Adrenal gland (tissue), 12 donors: ENCODE measurements around the gene ANXA10. TPM values are rescaled to one million over a fixed set of nuclear protein-coding genes. Genes with fewer than 3 reads are reported as not detected.

Source experiments
- DNase-seq, 7 donors: peaks; one replicate each; pipeline ENCODE4 v3.0.0-alpha.2; 2019 to 2020
- H3K27ac ChIP-seq, 5 donors: fragments of 200-600 bp; sonication (generic) in 4 of 5; 1 replicate in 3 of 5; 2 replicates in 2 of 5; pipeline versions ENCODE4 v1.5.1 to v1.8.0; 2016 to 2020; ENCODE audit warnings: mild to moderate bottlenecking in 1 of 5
- H3K27me3 ChIP-seq: fragments of 200-600 bp; 2 replicates; pipeline ENCODE4 v1.8.0; 2021
- H3K36me3 ChIP-seq, 2 donors: fragments of 200-600 bp; replicated peaks in 1 of 2; 1 replicate in 1 of 2; 2 replicates in 1 of 2; pipeline versions ENCODE4 v1.5.1 to v1.8.0; 2018 to 2022
- H3K4me1 ChIP-seq, 2 donors: fragments of 200-600 bp; replicated peaks in 1 of 2; 1 replicate in 1 of 2; 2 replicates in 1 of 2; pipeline versions ENCODE4 v1.5.1 to v1.8.0; 2018 to 2021
- H3K4me3 ChIP-seq, 4 donors: fragments of 200-600 bp; sonication (generic) in 3 of 4; one replicate each; pipeline ENCODE4 v1.5.1; 2016 to 2018
- H3K9me3 ChIP-seq, 3 donors: fragments of 200-600 bp; sonication (generic) in 1 of 3; replicated peaks in 1 of 3; 1 replicate in 2 of 3; 2 replicates in 1 of 3; pipeline versions ENCODE4 v1.5.1 to v1.8.0; 2016 to 2021
- CTCF ChIP-seq, 6 experiments: fragments of 450-650 bp in 4 of 6; fragments of 200-600 bp in 2 of 6; sonication (generic) in 1 of 6; IDR thresholded peaks; 1 replicate in 5 of 6; 2 replicates in 1 of 6; pipeline versions ENCODE4 v1.5.1 to v1.8.0; 2016 to 2021; ENCODE audit warnings: antibody characterized with exemption in 6 of 6, mild to moderate bottlenecking in 2 of 6, moderate library complexity in 1 of 6
- POLR2A ChIP-seq, 2 donors: fragments of 450-650 bp; IDR thresholded peaks; one replicate each; pipeline ENCODE4 v1.6.1; 2017; ENCODE audit warnings: antibody characterized with exemption in 2 of 2, mild to moderate bottlenecking in 2 of 2, moderate library complexity in 1 of 2
- WGBS, 4 donors: extraction: QIAGEN DNeasy Blood & Tissue Kit in 2 of 4; methylation state at CpG; one replicate each; pipeline versions ENCODE4 v1.1.5 to v1.1.7; 2013 to 2017; 5-methylcytosine and 5-hydroxymethylcytosine counted together
- intact Hi-C, 2 donors: fragments of 100-400 bp; cut with DNase I; formaldehyde crosslinking; loops; one replicate each; pipeline versions ENCODE4 v1.14.1 to v1.15.0; 2022 to 2023
- polyA plus RNA-seq, 3 donors: library from polyadenylated mRNA; stranded (reverse); fragments of 200-250 nt in 2 of 3; fragments of 350-450 nt in 1 of 3; fragmentation: Illumina TruSeq in 1 of 3; extraction: RNeasy Lipid Tissue Mini Kit (QIAGEN cat#74804) in 1 of 3; gene quantifications; one replicate each; pipeline ENCODE4 v1.2.3, GENCODE V29; 2013 to 2014
- total RNA-seq, 9 donors: library from RNA; depleted of rRNA in 4 of 9; stranded (reverse); fragments of >200 nt in 4 of 9; fragments of 120-200 nt in 1 of 9; fragmentation: NEBNext Ultra II Directional in 1 of 9; extraction: Animal tissue kit (Norgen Biotek cat#: 25700) in 1 of 9; gene quantifications; one replicate each; pipeline versions ENCODE4 v1.1.0 to v1.2.4, GENCODE V29; 2013 to 2023
- donor health status: healthy with polysubstance abuse.
- donor health status: Bipolar disorder and iron deficiency.
- donor health status: DM: yes; HTN: yes; CAD: no.
- donor health status: DM: no; HTN: no; CAD: no.
- donor health status: DM: no; HTN: no; CAD: no.
- donor health status: DM: yes; HTN: yes; CAD: no.

ANXA10 gene
- total and polyA plus RNA-seq, 12 donors = 0.17 TPM; not detected in 11

- no peak overlapping the region for H3K4me3 ChIP-seq
- DNase-seq = no peak
- 49 to 74% (median 60%) methylated on average over 1 of the region's 1 CpG for WGBS, 4 donors
- no peaks in the 10 kb centered on the region for H3K4me1 ChIP-seq
- no peaks in the 10 kb centered on the region for H3K27me3 ChIP-seq
- intact Hi-C loops = no loop called here
- H3K9me3 ChIP-seq = no peaks in the 10 kb centered on the region
- no peaks in the 10 kb centered on the region for H3K36me3 ChIP-seq
- TF ChIP-seq CTCF (IDR thresholded peaks at IDR 0.05) (no peak), POLR2A (IDR thresholded peaks at IDR 0.05) (no peak)
- no peak overlapping the region for H3K27ac ChIP-seq
Observed at GRCh38 chr4:168164915-168165548, 72.7 kb downstream of the ANXA10 start.

- no peaks in the 10 kb centered on the region for H3K9me3 ChIP-seq
- H3K4me3 ChIP-seq = no peak overlapping the region
- no peak for TF ChIP-seq POLR2A (IDR thresholded peaks at IDR 0.05)
- no peak for TF ChIP-seq CTCF (IDR thresholded peaks at IDR 0.05)
- H3K36me3 ChIP-seq = no peaks in the 10 kb centered on the region
- 77 to 88% (median 83%) methylated on average over 6 of the region's 6 CpGs for WGBS, 4 donors
- no peak overlapping the region for H3K27ac ChIP-seq
- DNase-seq = no peak
- intact Hi-C loops = no loop called here
- no peaks in the 10 kb centered on the region for H3K27me3 ChIP-seq
- H3K4me1 ChIP-seq = no peaks in the 10 kb centered on the region
Observed at GRCh38 chr4:168167714-168168284, 75.5 kb downstream of the ANXA10 start.

GRCh38 chr4:168174308-168174707, 82.0 kb downstream of the ANXA10 start:
- no peak for TF ChIP-seq POLR2A (IDR thresholded peaks at IDR 0.05)
- TF ChIP-seq CTCF (IDR thresholded peaks at IDR 0.05) = no peak
- Histone ChIP-seq H3K27ac (no peak overlapping the region), H3K27me3 (no peaks in the 10 kb centered on the region), H3K9me3 (no peaks in the 10 kb centered on the region), H3K36me3 (no peaks in the 10 kb centered on the region), H3K4me3 (no peak overlapping the region), H3K4me1 (no peaks in the 10 kb centered on the region)
- WGBS, 4 donors = 82 to 90% (median 87%) methylated on average over 2 to 6 of the region's 6 CpGs
- no peak for DNase-seq
- intact Hi-C loops = no loop called here

- H3K27ac ChIP-seq = no peak overlapping the region
- H3K4me3 ChIP-seq = no peak overlapping the region
- no peaks in the 10 kb centered on the region for H3K27me3 ChIP-seq
- WGBS, 4 donors = 92 to 97% (median 94%) methylated on average over 5 of the region's 5 CpGs
- no peaks in the 10 kb centered on the region for H3K4me1 ChIP-seq
- DNase-seq = no peak
- no peak for TF ChIP-seq POLR2A (IDR thresholded peaks at IDR 0.05)
- TF ChIP-seq CTCF (IDR thresholded peaks at IDR 0.05) = no peak
- intact Hi-C loops = no loop called here
- H3K36me3 ChIP-seq = no peaks in the 10 kb centered on the region
- H3K9me3 ChIP-seq = no peaks in the 10 kb centered on the region
Observed at GRCh38 chr4:168177546-168178149, 85.3 kb downstream of the ANXA10 start.
